Stimulated activated naive CD4-positive, alpha-beta T cell (primary cell): ENCODE data around the gene PAK6.
A peak's percentile ranks its signal among the peaks of the same experiment; 100 is the strongest.

ENCODE experiments used
- DNase-seq, 6 experiments: peaks; one replicate each; lab custom pipeline; 2025; lab: John Stamatoyannopoulos, UW

The PAK6 gene

GRCh38 chr15:40238532-40239403 lies at the start of gene PAK6:
TSS of gene PAK6 (plus strand) at chr15:40239063. CDS start at chr15:40264786, 25,723 bp downstream.
- DNase-seq = no peak

DNA sequence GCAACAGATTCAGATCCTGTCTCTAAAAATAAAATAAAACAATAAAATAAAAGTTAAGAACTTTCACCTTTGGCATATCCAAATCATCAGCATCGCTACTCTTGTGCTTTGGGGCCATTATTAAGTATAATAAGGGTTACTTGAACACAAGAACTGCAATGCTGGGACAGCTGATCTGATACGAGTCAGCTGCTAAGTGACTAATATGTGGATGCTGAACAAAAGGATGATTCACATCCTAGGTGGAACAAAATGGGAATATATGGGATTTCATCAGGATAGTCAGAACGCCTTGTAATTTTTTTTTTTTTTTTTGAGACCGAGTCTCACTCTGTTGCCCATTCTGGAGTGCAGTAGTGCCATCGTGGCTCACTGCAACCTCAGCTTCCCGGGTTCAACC lies 48.3 kb upstream of the PAK6 start:
- DNase-seq = no peak

GRCh38 chr15:40192942-40193341 lies 45.9 kb upstream of the PAK6 start:
- DNase-seq = no peak

DNA sequence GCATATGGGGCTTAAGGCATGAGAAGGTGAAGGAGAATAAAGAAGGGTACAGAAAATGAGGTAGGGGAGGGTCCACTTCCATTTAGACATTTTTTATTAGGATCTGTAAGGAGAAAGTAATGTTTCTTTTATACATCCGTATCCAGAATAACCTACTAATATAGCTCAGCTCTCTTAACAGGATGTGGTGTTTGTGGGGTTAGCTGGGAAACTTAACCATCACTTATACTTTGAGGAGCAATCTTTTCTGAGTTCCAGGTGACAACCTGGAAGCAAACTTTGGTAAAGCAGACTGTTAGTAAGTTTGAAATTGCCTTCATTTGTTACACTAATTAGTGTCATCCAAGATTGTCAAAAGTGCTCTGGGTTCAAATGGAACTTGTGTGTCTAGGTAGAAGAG lies 41.4 kb upstream of the PAK6 start:
- peak in 2 of 6 experiments; percentile 8 to 13 for DNase-seq

- DNase-seq = no peak
These were observed 40.3 kb upstream of the PAK6 start for GRCh38 chr15:40198355-40199085.

- no peak for DNase-seq
These were observed 34.8 kb upstream of the PAK6 start for GRCh38 chr15:40204100-40204499.

GRCh38 chr15:40217166-40217824 lies 21.6 kb upstream of the PAK6 start:
- peak in 4 of 6 experiments; percentile 5 to 68 (median 46) for DNase-seq

DNA sequence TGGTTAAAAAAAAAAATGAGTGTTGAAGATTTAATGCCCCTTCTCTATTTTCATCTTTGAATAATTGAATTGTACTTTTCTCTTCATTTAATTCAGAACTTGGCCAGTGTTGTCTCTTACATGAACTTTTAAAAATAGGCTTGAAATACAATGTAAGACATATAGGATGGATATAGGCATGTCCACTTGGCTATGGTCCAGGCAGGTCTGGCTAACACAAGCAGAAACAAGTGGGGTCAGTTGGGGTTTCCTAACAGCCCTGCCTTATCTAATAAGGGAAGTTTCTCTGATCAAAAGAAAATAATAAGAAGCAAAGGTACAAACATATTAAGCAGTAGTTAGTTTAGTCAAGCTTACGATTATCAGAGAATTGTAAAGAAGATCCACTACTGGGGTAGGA lies 19.1 kb upstream of the PAK6 start:
- DNase-seq = no peak

DNA sequence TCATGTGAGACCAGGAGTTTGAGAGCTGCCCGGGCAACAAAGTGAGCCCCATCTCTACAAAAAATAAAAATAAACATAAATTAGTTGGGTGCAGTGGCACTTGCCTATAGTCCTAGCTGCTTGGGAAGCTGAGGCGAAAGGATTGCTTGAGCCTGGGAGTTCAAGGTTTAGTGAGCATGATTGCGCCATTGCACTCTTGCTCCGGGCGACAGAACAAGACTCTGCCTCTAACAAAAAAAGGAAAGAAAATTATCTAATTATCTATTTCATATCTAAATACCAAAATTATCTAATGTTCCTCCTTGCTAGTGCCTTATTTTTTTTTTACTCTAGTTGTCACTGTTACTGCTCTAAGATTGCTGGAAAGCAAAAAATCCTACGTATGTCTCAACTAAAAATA lies 16.7 kb upstream of the PAK6 start:
- no peak for DNase-seq

DNA sequence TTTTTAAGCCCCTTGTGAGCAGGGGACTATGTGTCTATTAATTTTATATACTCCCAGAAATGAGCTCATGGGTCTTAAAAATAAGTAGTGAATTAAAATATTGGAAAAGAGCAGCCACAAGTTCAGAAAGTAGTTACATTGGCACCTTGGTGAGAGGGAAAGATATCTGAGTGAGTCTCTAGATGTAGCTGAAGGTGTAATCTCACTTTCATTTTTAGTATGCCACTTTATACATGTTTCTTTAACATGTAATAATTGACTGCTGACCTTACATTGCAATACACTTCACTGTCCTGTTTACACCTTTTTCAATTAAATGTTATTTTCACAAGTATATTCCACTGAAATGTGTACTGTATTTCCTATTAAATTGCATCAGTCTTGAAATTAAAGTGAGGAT lies 12.1 kb upstream of the PAK6 start:
- no peak for DNase-seq

- no peak for DNase-seq
These were observed 9.5 kb upstream of the PAK6 start for GRCh38 chr15:40229316-40229715.

DNA sequence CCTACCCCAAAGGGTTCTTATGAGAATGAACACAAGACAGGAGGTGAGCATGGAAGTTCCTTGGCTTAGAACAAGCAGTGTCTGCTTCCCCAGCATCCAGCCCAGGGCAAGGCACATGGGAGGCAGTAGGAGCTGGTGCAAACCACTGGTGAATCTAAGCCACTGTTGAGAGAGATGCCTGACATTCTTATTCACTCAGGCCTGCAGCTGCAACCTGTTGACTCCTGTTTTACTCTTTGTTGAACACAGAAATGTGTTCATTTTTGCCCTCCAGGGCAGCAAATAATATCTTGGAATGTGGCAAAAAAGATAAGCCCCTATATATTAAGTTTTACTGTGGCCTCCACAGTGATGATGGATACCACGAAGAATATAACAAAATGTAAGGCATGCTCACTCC lies 8.9 kb upstream of the PAK6 start:
- DNase-seq = no peak

DNA sequence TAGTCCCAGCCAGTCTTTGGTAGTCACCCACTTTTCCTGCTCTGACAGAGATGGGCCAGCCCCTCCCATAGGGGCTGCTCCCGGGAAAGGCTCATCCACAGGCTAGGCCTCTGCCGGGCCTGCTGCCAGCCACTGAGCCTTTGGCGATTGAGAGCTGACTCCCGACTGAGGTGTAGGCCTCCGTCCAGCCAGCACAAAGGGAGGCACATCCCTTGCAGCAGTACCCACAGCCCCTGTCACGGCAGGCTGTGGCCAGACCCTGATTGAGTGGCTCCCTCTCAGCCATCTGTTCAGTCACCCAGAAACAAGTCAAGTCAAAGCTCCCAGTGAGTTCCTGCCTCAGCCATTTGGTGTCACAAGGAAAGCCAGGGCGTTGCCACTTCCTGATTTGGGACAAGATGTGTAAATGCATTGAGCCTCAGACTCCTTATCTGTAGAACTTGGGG lies 6.2 kb upstream of the PAK6 start:
- DNase-seq = no peak

DNA sequence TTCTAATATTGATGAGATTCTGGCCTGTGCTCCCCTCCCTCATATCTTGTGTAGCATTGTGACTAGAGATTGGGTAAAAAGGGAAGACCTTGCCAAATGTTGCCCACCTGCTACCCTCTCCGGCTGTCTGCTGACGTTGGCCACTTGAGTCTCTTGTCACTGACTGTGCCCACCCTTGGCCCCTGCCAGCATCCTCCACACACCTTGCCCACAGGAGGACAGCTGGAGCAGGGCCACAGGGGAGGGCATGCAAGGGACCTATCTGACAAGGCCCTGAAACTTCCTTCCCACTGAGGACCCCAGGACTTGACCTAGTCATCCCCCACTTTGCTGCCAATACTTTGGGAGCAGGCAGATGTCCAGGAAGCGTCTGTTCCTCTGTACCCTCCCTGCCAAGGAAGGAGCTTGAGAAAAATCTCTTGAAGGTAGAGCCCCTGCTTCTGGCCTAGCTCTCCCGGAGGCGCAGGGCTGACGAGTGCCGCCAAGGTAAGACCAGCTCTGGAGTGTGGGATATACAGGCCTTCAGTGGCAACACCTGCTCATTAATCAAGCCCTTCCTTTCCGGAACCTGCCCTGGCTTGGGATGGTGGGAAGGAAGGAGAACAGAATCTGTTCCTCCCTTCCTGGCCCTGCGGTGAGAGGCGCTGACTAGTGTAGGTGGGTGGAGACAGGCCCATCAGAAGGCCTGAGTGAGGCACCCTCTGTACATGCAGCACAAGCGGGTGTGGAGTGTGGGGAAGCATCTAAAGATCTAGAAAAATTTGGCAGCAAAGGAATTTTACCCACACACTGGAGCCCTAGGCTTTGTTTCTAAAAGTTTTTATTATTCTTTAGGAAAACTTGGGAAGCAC lies 4.9 kb upstream of the PAK6 start:
- no peak for DNase-seq

- no peak for DNase-seq
These were observed 4.1 kb upstream of the PAK6 start for GRCh38 chr15:40234783-40235182.

- DNase-seq = no peak
These were observed 3.5 kb upstream of the PAK6 start for GRCh38 chr15:40235201-40235885.

DNA sequence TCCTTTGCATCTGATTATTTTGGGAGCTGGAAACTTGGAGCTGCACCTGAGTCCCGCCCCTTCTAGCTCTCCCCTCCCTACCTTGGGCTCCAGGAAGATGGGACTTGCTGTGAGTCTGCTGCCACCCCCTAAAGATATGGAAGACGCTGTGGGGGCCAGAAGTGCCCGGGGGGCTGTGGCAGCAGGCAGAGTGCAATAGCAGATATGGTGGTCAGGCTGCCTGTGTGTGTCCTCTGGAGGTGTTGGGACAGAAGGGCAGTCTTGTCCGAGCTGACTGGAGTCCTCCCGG lies 485 bp downstream of the PAK6 start:
- DNase-seq = no peak

GRCh38 chr15:40239693-40240618 lies 1.1 kb downstream of the PAK6 start:
- no peak for DNase-seq

DNA sequence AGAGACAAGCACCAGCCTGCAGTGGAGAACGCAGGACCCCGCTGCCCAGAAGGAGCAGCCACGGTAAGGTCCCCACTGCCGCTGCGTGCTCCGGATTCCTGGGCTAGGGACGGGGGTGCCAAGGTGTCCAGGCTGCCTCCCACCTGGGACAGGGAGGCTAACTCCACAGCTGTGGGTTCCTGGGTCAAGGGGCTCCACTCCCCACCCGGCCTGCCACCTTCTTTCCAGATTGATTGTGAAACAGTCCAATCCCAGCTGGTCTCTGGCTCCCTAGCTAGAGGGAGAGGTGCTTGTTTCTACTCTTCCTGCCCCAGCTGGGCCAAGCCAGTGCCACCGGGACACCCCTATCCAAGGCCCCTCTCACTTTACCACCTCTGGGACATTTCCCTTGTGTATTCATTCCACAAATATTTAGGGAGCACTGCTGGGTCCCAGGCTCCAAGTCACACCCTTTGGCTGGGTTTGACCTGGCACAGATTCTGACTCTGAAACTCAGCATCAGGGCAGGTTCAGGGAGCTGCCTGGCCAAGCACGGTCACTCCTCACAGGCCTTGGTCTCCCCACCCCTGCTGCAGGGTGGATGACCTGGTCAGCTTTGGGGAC lies 1.9 kb downstream of the PAK6 start:
- DNase-seq = no peak
